Spleen (tissue), 7 donors: ENCODE data around the gene DLG2.

Experiments used
- CTCF ChIP-seq, 11 experiments: fragments of 200-600 bp in 7 of 11; fragments of 450-650 bp in 4 of 11; sonication (generic) in 4 of 11; IDR thresholded peaks in 8 of 11; conservative IDR thresholded peaks in 3 of 11; 1 replicate in 7 of 11; 2 replicates in 4 of 11; pipeline versions ENCODE4 v1.4.0 to v1.8.0; 2016 to 2021; ENCODE audit warnings: antibody characterized with exemption in 11 of 11, inconsistent platforms in 4 of 11, mild to moderate bottlenecking in 1 of 11
- POLR2A ChIP-seq, 3 donors: fragments of 450-650 bp; IDR thresholded peaks; one replicate each; pipeline ENCODE4 v1.5.1; 2017; ENCODE audit warnings: antibody characterized with exemption in 3 of 3, mild to moderate bottlenecking in 1 of 3
- donor health status: DM: no; HTN: no; CAD: no; lungs with moderate emphysema.
- donor health status: DM: no; HTN: no; CAD: no.
- donor health status: DM: no; HTN: no; CAD: no.

- no peak for TF ChIP-seq CTCF (IDR thresholded peaks at IDR 0.05 in 8 of 11, conservative IDR thresholded peaks at IDR 0.05 in 3 of 11)
- no peak for TF ChIP-seq POLR2A (IDR thresholded peaks at IDR 0.05)
Observed at GRCh38 chr11:84686716-84687115, 940.4 kb downstream of the DLG2 start.
